ENCODE data around the gene PEAK1. TPM values are rescaled to one million over a fixed set of nuclear protein-coding genes. Genes with fewer than 3 reads are reported as not detected.

PEAK1 gene
- total and polyA plus RNA-seq, 10 of the 15 experiments (the other 5 are each of a cell fraction or from before 2014, with no cell fraction given): 0.62 to 24.2 (median 11.2) TPM

DNA sequence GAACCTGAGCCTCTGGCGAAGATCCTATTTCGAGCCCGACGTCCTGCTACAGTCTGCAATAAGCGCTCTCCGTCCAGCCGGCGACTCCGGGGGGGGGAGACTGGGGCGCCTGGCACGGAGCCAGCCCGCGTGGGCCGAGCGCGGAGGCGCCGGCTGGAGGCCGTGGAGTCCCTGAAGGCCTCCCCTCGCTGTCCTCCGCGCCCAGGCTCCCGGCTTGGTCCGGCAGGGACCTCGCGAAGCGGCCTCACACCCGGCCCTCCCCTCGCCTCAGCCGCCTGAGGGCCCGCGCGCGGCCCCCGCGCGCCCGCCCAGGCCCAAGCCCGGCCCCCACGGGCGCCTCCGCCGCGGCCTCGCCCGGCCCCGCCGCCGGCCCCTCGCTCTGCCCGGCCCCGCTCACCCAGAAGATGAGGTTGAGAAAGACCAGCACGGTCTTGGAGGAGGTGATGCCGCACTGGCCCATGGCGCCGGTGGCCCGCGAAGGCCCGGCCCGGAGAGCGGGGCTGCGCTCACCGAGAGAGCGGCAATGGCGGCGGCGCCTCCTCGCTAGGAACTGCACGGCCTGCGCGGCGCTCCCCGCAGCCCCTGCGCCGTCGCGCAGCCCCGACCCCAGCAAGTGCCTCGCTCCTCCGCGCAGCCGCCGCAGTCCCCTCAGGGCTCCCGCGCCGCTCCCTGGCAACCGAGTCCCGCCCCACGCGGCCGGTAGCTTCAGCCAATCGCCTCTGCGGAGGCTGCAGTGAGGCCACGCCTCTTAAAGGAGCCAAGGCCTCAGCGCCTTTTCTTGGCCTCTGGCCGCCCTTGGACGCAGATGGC lies 349.2 kb downstream of the PEAK1 start, which contains the start of gene TSPAN3 (continued):
- TF ChIP-seq ZNF274 (IDR thresholded peaks at IDR 0.05; ENCODE audit: insufficient read depth, insufficient read length) (no peak), MXI1 (IDR thresholded peaks at IDR 0.05; ENCODE audit: low read depth, low read length) (peak; percentile 60; the same call in 1 of the 2 replicates), SP1 (IDR thresholded peaks at IDR 0.05; ENCODE audit: low read depth, low read length) (peak; percentile 93), TARDBP (IDR thresholded peaks at IDR 0.05; ENCODE audit: borderline replicate concordance) (no peak), HCFC1 (IDR thresholded peaks at IDR 0.05; ENCODE audit: low read length) (no peak), ESRRA (IDR thresholded peaks at IDR 0.05; ENCODE audit: low read length) (no peak), BACH1 (IDR thresholded peaks at IDR 0.05; ENCODE audit: borderline replicate concordance) (no peak; the same call in 1 of the 2 replicates), RAD21 (IDR thresholded peaks at IDR 0.05; ENCODE audit: insufficient read depth, low read depth, low read length) (no peak), BCL11A (IDR thresholded peaks at IDR 0.05; ENCODE audit: low read depth, low read length) (0 out of 2 replicates have a peak, but pooled peaks have one; percentile 17), CBFB (IDR thresholded peaks at IDR 0.05; ENCODE audit: low read depth) (no peak), HDAC6 (IDR thresholded peaks at IDR 0.05; ENCODE audit: unreplicated experiment) (no peak), MYB (IDR thresholded peaks at IDR 0.05; ENCODE audit: borderline replicate concordance, low read depth, low read length) (no peak), LARP7 (IDR thresholded peaks at IDR 0.05) (peak; percentile 64; the same call in 1 of the 2 replicates), TBL1XR1 (IDR thresholded peaks at IDR 0.05; ENCODE audit: low read depth, low read length) (no peak), ZBED1 (IDR thresholded peaks at IDR 0.05; ENCODE audit: borderline replicate concordance) (no peak), POLR2AphosphoS2 (IDR thresholded peaks at IDR 0.05; ENCODE audit: low read depth, low read length) (no peak), SIN3A (IDR thresholded peaks at IDR 0.05; ENCODE audit: low read depth, low read length) (no peak), GABPA (IDR thresholded peaks at IDR 0.05; ENCODE audit: low read depth) (no peak), ZNF384 (IDR thresholded peaks at IDR 0.05; ENCODE audit: borderline replicate concordance, low read depth, low read length) (no peak), POU2F2 (IDR thresholded peaks at IDR 0.05; ENCODE audit: borderline replicate concordance, low read depth, low read length) (no peak), TCF7 (IDR thresholded peaks at IDR 0.05; ENCODE audit: borderline replicate concordance) (no peak), STAT1 (conservative IDR thresholded peaks at IDR 0.05) (peak; percentile 57; the same call in 1 of the 2 replicates), RBBP5 (conservative IDR thresholded peaks at IDR 0.05) (no peak), ZNF217 (IDR thresholded peaks at IDR 0.05) (no peak), DPF2 (IDR thresholded peaks at IDR 0.05) (0 out of 2 replicates have a peak, but pooled peaks have one; percentile 55), NFYA (IDR thresholded peaks at IDR 0.05; ENCODE audit: borderline replicate concordance, low read depth, low read length) (no peak)
- TF ChIP-seq, protein P1, sequence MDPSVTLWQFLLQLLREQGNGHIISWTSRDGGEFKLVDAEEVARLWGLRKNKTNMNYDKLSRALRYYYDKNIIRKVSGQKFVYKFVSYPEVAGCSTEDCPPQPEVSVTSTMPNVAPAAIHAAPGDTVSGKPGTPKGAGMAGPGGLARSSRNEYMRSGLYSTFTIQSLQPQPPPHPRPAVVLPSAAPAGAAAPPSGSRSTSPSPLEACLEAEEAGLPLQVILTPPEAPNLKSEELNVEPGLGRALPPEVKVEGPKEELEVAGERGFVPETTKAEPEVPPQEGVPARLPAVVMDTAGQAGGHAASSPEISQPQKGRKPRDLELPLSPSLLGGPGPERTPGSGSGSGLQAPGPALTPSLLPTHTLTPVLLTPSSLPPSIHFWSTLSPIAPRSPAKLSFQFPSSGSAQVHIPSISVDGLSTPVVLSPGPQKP (IDR thresholded peaks at IDR 0.05; ENCODE audit: low read depth, low read length): no peak
- TF ChIP-seq, protein P2, sequence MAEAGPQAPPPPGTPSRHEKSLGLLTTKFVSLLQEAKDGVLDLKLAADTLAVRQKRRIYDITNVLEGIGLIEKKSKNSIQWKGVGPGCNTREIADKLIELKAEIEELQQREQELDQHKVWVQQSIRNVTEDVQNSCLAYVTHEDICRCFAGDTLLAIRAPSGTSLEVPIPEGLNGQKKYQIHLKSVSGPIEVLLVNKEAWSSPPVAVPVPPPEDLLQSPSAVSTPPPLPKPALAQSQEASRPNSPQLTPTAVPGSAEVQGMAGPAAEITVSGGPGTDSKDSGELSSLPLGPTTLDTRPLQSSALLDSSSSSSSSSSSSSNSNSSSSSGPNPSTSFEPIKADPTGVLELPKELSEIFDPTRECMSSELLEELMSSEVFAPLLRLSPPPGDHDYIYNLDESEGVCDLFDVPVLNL (IDR thresholded peaks at IDR 0.05; ENCODE audit: low read depth, low read length): no peak
- TF ChIP-seq, protein P3, sequence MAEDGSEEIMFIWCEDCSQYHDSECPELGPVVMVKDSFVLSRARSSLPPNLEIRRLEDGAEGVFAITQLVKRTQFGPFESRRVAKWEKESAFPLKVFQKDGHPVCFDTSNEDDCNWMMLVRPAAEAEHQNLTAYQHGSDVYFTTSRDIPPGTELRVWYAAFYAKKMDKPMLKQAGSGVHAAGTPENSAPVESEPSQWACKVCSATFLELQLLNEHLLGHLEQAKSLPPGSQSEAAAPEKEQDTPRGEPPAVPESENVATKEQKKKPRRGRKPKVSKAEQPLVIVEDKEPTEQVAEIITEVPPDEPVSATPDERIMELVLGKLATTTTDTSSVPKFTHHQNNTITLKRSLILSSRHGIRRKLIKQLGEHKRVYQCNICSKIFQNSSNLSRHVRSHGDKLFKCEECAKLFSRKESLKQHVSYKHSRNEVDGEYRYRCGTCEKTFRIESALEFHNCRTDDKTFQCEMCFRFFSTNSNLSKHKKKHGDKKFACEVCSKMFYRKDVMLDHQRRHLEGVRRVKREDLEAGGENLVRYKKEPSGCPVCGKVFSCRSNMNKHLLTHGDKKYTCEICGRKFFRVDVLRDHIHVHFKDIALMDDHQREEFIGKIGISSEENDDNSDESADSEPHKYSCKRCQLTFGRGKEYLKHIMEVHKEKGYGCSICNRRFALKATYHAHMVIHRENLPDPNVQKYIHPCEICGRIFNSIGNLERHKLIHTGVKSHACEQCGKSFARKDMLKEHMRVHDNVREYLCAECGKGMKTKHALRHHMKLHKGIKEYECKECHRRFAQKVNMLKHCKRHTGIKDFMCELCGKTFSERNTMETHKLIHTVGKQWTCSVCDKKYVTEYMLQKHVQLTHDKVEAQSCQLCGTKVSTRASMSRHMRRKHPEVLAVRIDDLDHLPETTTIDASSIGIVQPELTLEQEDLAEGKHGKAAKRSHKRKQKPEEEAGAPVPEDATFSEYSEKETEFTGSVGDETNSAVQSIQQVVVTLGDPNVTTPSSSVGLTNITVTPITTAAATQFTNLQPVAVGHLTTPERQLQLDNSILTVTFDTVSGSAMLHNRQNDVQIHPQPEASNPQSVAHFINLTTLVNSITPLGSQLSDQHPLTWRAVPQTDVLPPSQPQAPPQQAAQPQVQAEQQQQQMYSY (CRISPR knock-in tag; IDR thresholded peaks at IDR 0.05): no peak

Data from GM12878 (cell line).